HUDEP-2 (cell line): ENCODE data around the gene NPIPB9.

Experiments used
- DNase-seq, 76 experiments: peaks; one replicate each; lab custom pipeline; 2025; ENCODE audit not compliant: unreplicated experiment in 76 of 76; lab: John Stamatoyannopoulos, UW

NPIPB9 gene

DNA sequence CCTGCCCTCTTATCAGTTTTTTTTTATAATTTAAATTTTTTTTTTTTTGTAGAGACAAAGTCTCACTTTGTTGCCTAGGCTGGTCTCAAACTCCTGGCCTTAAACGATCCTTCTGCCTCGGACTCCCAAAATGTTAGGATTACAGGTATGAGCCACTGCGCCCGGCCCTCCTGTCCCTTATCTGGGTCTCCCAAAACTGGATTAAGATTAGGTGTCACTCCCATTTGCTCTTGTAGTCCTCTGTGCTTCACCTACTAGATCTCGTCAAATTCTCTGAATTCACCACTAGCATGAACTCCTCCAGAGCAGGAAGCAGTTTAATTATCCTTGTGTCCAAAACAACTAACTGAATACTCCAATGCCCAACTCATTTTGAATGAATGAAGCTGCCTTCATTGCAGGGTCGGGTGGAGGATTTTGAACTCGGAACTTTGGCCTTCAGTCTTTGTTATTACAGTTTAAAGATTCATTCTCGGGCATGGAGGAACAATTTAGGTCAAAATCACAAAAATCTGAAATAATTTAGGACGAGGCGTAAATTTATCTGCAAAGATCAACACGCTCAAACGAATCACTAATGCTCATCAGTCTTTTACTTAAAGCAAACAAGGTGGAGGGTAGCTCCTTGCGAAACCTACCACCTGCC is 70.4 kb downstream of the NPIPB9 start:
- peak in 2 of 76 experiments; percentile 9 to 31 for DNase-seq
